Measurements from ENCODE around the gene FXYD3. TPM values are rescaled to one million over a fixed set of nuclear protein-coding genes. Genes with fewer than 3 reads are reported as not detected.
A peak's percentile ranks its signal among the peaks of the same experiment; 100 is the strongest.

Gene FXYD3
- total and polyA plus RNA-seq, 2 of the 13 experiments (the other 11 are each of a cell fraction or from before 2014, with no cell fraction given) = 4.9 TPM; not detected in 1

GRCh38 chr19:35114353-35115176 lies 1.1 kb upstream of the FXYD3 start (continued):
- TF ChIP-seq HOXA7 (CRISPR knock-in tag; IDR thresholded peaks at IDR 0.05) (no peak), ZZZ3 (CRISPR knock-in tag; IDR thresholded peaks at IDR 0.05; ENCODE audit: borderline replicate concordance) (no peak), ATAD3A (CRISPR knock-in tag; IDR thresholded peaks at IDR 0.05) (no peak), MED1 (CRISPR knock-in tag; IDR thresholded peaks at IDR 0.05) (peak; percentile 55; the same call in 1 of the 2 replicates), ZBTB2 (CRISPR knock-in tag; IDR thresholded peaks at IDR 0.05; ENCODE audit: low read depth) (no peak), ZNF672 (CRISPR knock-in tag; IDR thresholded peaks at IDR 0.05) (no peak), PITX1 (CRISPR knock-in tag; IDR thresholded peaks at IDR 0.05) (0 out of 2 replicates have a peak, but pooled peaks have one; percentile 23), SP1 (IDR thresholded peaks at IDR 0.05) (no peak), SP1 (CRISPR knock-in tag; IDR thresholded peaks at IDR 0.05) (no peak), PRPF4 (IDR thresholded peaks at IDR 0.05; ENCODE audit: low read depth, low read length, poor library complexity, severe bottlenecking) (no peak), ZFP62 (CRISPR knock-in tag; IDR thresholded peaks at IDR 0.05) (no peak), FOXC1 (CRISPR knock-in tag; IDR thresholded peaks at IDR 0.05; ENCODE audit: borderline replicate concordance) (0 out of 2 replicates have a peak, but pooled peaks have one; percentile 56), ZBTB3 (CRISPR knock-in tag; IDR thresholded peaks at IDR 0.05; ENCODE audit: borderline replicate concordance, low read depth) (no peak), ZNF562 (CRISPR knock-in tag; IDR thresholded peaks at IDR 0.05; ENCODE audit: borderline replicate concordance) (no peak), ZBTB38 (CRISPR knock-in tag; IDR thresholded peaks at IDR 0.05) (no peak)
- TF ChIP-seq, protein P1, sequence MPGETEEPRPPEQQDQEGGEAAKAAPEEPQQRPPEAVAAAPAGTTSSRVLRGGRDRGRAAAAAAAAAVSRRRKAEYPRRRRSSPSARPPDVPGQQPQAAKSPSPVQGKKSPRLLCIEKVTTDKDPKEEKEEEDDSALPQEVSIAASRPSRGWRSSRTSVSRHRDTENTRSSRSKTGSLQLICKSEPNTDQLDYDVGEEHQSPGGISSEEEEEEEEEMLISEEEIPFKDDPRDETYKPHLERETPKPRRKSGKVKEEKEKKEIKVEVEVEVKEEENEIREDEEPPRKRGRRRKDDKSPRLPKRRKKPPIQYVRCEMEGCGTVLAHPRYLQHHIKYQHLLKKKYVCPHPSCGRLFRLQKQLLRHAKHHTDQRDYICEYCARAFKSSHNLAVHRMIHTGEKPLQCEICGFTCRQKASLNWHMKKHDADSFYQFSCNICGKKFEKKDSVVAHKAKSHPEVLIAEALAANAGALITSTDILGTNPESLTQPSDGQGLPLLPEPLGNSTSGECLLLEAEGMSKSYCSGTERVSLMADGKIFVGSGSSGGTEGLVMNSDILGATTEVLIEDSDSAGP (CRISPR knock-in tag; IDR thresholded peaks at IDR 0.05; ENCODE audit: borderline replicate concordance) = peak; percentile 28; the same call in 1 of the 2 replicates
- TF ChIP-seq, protein P2, sequence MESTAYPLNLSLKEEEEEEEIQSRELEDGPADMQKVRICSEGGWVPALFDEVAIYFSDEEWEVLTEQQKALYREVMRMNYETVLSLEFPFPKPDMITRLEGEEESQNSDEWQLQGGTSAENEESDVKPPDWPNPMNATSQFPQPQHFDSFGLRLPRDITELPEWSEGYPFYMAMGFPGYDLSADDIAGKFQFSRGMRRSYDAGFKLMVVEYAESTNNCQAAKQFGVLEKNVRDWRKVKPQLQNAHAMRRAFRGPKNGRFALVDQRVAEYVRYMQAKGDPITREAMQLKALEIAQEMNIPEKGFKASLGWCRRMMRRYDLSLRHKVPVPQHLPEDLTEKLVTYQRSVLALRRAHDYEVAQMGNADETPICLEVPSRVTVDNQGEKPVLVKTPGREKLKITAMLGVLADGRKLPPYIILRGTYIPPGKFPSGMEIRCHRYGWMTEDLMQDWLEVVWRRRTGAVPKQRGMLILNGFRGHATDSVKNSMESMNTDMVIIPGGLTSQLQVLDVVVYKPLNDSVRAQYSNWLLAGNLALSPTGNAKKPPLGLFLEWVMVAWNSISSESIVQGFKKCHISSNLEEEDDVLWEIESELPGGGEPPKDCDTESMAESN (CRISPR knock-in tag; conservative IDR thresholded peaks at IDR 0.05) = no peak
- TF ChIP-seq, protein P3, sequence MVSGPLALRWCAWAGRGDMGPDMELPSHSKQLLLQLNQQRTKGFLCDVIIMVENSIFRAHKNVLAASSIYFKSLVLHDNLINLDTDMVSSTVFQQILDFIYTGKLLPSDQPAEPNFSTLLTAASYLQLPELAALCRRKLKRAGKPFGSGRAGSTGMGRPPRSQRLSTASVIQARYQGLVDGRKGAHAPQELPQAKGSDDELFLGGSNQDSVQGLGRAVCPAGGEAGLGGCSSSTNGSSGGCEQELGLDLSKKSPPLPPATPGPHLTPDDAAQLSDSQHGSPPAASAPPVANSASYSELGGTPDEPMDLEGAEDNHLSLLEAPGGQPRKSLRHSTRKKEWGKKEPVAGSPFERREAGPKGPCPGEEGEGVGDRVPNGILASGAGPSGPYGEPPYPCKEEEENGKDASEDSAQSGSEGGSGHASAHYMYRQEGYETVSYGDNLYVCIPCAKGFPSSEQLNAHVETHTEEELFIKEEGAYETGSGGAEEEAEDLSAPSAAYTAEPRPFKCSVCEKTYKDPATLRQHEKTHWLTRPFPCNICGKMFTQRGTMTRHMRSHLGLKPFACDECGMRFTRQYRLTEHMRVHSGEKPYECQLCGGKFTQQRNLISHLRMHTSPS (CRISPR knock-in tag; IDR thresholded peaks at IDR 0.05; ENCODE audit: low read depth) = no peak
- TF ChIP-seq, protein P4, sequence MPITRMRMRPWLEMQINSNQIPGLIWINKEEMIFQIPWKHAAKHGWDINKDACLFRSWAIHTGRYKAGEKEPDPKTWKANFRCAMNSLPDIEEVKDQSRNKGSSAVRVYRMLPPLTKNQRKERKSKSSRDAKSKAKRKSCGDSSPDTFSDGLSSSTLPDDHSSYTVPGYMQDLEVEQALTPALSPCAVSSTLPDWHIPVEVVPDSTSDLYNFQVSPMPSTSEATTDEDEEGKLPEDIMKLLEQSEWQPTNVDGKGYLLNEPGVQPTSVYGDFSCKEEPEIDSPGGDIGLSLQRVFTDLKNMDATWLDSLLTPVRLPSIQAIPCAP (CRISPR knock-in tag; IDR thresholded peaks at IDR 0.05; ENCODE audit: low read depth) = no peak
- TF ChIP-seq, protein P5, sequence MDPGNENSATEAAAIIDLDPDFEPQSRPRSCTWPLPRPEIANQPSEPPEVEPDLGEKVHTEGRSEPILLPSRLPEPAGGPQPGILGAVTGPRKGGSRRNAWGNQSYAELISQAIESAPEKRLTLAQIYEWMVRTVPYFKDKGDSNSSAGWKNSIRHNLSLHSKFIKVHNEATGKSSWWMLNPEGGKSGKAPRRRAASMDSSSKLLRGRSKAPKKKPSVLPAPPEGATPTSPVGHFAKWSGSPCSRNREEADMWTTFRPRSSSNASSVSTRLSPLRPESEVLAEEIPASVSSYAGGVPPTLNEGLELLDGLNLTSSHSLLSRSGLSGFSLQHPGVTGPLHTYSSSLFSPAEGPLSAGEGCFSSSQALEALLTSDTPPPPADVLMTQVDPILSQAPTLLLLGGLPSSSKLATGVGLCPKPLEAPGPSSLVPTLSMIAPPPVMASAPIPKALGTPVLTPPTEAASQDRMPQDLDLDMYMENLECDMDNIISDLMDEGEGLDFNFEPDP (CRISPR knock-in tag; conservative IDR thresholded peaks at IDR 0.05) = no peak
